ENCODE measurements around the gene ASTL. TPM values are rescaled to one million over a fixed set of nuclear protein-coding genes. Genes with fewer than 3 reads are reported as not detected.

ASTL gene
- total RNA-seq, 4 donors from 2014 or later = 0.87 to 1.7 TPM; not detected in 2

DNA sequence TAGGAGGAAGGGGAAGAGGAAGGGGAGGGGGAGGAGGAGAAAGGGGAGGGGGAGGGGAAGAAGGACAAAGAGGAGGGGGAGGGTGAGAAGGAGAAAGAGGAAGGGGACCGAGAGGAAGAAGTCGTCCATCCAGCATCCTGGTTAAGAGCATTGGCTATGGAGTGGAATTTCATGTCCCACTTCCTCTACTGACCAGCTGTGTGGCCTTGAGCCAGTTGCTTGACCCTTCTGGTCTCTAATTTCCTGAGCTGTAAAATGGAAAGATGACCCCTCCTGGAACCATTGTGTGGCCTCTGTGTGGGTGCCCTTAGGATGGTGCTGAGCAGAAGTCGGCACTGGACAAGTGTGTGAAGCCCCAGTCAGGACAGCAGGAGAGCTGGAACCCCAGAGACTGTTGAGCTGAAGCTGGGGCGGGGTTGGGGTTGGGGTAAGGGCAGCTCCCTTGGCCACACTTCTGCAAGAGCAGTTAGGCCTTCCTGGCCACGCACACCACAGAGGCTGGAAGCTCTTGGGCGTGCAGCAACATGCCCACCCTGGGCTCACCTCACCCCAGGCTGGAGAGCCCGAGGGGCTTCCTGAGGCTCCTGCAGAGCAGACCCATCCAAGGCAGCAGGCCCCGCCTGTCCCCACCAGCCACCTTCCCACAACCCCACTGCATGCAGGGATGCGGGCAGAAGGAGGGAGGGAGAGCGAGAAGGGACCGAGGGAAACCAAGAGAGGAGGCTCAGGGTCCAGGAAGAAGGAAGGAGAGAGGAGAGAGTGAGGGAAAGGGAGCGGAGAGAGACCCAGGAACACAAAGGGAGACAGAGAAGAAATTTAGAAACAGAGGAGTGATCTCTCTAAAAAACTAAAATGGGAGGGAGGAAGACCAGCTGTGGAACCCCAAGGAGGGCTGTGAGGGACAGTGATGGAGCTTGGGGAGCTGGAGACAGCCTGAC lies 38.2 kb downstream of the ASTL start:
- Histone ChIP-seq H3K4me3 (no peak overlapping the region), H3K27me3 (no peaks in the 10 kb centered on the region), H3K27ac (no peak overlapping the region), H3K4me1 (no peaks in the 10 kb centered on the region), H3K36me3 (no peaks in the 10 kb centered on the region), H3K9me3 (peaks cover 4% of the 10 kb centered on the region)
- no peak for TF ChIP-seq EP300 (IDR thresholded peaks at IDR 0.05)
- no peak for TF ChIP-seq POLR2AphosphoS5 (IDR thresholded peaks at IDR 0.05)
- TF ChIP-seq POLR2A (IDR thresholded peaks at IDR 0.05) = no peak
- TF ChIP-seq, protein P1, sequence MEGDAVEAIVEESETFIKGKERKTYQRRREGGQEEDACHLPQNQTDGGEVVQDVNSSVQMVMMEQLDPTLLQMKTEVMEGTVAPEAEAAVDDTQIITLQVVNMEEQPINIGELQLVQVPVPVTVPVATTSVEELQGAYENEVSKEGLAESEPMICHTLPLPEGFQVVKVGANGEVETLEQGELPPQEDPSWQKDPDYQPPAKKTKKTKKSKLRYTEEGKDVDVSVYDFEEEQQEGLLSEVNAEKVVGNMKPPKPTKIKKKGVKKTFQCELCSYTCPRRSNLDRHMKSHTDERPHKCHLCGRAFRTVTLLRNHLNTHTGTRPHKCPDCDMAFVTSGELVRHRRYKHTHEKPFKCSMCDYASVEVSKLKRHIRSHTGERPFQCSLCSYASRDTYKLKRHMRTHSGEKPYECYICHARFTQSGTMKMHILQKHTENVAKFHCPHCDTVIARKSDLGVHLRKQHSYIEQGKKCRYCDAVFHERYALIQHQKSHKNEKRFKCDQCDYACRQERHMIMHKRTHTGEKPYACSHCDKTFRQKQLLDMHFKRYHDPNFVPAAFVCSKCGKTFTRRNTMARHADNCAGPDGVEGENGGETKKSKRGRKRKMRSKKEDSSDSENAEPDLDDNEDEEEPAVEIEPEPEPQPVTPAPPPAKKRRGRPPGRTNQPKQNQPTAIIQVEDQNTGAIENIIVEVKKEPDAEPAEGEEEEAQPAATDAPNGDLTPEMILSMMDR (IDR thresholded peaks at IDR 0.05) = no peak
- 69% methylated on average over 12 of the region's 12 CpGs for WGBS
- DNase-seq (ENCODE audit: low spot score in 2 of 2) = peak in 1 of 2 donors; percentile 54

DNA sequence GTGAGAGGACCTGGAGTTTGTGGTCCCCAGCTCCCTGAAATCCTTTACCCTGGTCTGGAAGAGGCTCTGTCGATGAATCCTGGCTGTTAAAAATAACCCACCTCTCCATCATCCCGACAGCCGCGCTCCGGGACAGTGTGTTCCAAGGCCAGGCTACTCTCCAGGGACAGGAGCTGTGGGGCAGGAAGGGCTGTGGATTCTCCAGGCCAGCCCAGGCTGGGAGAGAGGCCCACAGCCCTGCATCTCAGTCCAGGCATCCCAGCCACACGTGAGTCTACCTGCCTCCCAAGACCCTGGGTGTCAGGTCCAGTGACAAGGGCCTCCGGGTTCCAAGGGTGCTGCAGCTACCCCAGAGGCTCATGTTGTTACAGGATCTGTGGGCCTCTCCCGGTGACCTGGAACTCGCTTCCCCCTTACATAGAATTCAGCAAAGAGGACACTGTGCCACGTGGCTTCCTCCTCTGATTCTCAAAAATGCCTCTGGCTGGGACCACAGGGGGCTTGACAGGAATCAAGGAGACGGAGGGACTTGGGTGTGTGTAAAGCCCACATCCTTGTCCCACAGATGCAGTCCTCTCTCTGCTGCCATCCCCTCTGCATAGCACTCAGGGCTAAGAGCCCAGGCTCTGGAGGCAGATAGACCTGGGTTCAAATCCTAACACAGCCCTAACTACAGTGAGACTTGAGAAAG lies 39.3 kb downstream of the ASTL start:
- TF ChIP-seq EP300 (IDR thresholded peaks at IDR 0.05) (no peak), POLR2A (IDR thresholded peaks at IDR 0.05) (no peak), POLR2AphosphoS5 (IDR thresholded peaks at IDR 0.05) (no peak)
- TF ChIP-seq, protein P1 (IDR thresholded peaks at IDR 0.05) = no peak
- no peaks in the 10 kb centered on the region for H3K9me3 ChIP-seq
- H3K27me3 ChIP-seq = no peaks in the 10 kb centered on the region
- no peaks in the 10 kb centered on the region for H3K36me3 ChIP-seq
- H3K27ac ChIP-seq = no peak overlapping the region
- H3K4me3 ChIP-seq = no peak overlapping the region
- 72% methylated on average over 8 of the region's 11 CpGs for WGBS
- peak in 1 of 2 donors; percentile 71 for DNase-seq (ENCODE audit: low spot score in 2 of 2)
- H3K4me1 ChIP-seq = no peaks in the 10 kb centered on the region

DNA sequence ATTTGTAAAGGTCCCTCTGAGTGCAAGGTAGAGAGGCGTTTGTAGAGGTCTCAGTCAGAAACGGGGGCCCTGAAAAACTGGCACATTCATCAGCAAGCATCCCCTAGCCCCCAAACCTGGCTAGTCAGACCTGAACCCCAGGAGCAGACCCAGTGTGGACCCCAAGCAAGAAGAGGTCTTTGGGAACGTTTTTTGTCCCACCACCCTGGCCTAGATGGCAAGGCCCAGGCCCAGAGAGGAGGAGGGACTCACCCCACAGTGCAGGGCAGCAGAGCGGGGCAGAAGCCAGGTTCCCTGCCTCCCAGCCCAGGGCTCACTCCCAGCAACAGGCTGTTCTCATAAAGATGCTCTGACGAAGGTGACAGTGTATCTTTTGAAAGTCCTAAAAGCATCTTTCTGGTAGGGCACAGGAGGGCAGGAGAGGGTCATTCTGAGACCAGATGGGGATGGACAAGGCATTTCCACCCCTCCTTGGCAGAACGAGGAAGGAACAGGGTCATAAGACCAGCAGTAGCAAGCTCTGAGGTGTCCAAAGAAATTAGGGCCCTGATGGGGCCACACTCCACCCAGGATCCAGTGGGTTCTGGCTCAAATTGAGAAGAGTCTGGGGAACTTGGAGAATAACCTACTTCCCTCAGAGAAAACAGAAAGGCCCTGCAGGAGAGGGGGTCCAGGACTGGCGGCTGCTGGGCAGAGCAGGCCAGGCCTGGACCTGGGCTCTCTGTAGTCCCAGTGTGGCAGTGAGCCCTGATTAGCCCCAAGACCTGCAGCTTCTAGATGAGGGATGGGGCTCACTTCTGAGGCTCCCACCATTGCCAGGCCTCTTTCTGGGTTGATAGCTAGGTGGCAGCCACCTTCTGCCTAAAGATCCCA lies 40.1 kb downstream of the ASTL start:
- Histone ChIP-seq H3K27me3 (no peaks in the 10 kb centered on the region), H3K4me1 (no peaks in the 10 kb centered on the region), H3K27ac (no peak overlapping the region), H3K4me3 (no peak overlapping the region), H3K9me3 (no peaks in the 10 kb centered on the region), H3K36me3 (no peaks in the 10 kb centered on the region)
- 74% methylated on average over 6 of the region's 7 CpGs for WGBS
- peak in 1 of 2 donors; percentile 47 for DNase-seq (ENCODE audit: low spot score in 2 of 2)
- TF ChIP-seq POLR2AphosphoS5 (IDR thresholded peaks at IDR 0.05) (no peak), EP300 (IDR thresholded peaks at IDR 0.05) (no peak), POLR2A (IDR thresholded peaks at IDR 0.05) (no peak)
- TF ChIP-seq, protein P1 (IDR thresholded peaks at IDR 0.05) = no peak

DNA sequence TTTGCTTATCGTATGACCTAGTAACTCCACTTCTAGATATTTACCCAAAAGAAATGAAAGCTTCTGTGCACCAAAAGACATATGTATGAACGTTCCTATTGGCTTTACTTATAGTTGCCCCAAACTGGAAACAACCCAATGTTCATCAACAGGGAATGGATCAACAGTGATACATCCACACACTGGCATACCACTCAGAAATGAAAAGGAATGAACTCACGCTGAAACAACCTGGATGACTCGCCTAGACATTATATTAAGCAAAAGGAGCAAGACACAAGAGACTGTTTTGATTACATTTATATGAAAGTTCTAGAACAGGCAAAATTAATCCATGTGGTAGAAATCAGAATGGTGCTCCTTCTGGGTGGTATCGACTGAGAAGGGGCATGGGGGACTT lies 40.9 kb downstream of the ASTL start:
- no peak overlapping the region for H3K4me3 ChIP-seq
- H3K4me1 ChIP-seq = peaks cover 2% of the 10 kb centered on the region
- no peaks in the 10 kb centered on the region for H3K9me3 ChIP-seq
- DNase-seq (ENCODE audit: low spot score in 2 of 2) = no peak
- no peak for TF ChIP-seq EP300 (IDR thresholded peaks at IDR 0.05)
- TF ChIP-seq POLR2AphosphoS5 (IDR thresholded peaks at IDR 0.05) = no peak
- TF ChIP-seq POLR2A (IDR thresholded peaks at IDR 0.05) = no peak
- TF ChIP-seq, protein P1 (IDR thresholded peaks at IDR 0.05) = no peak
- H3K27me3 ChIP-seq = no peaks in the 10 kb centered on the region
- WGBS = 85% methylated on average over 5 of the region's 5 CpGs
- no peak overlapping the region for H3K27ac ChIP-seq
- no peaks in the 10 kb centered on the region for H3K36me3 ChIP-seq
